K562 (cell line): Measurements from ENCODE around the gene MAGI1. TPM values are rescaled to one million over a fixed set of nuclear protein-coding genes. Genes with fewer than 3 reads are reported as not detected.
A peak's percentile ranks its signal among the peaks of the same experiment; 100 is the strongest.

Experiments
- ATAC-seq: fragments of 200-7000 bp; cut with Tn5 transposase; 3 replicates; pipeline ENCODE4 v1.9.1; 2020; ENCODE audit warnings: moderate library complexity
- BruUV-seq: library from RNA; stranded (reverse); fragments of 400-500 nt; replicated peaks from 2 replicates; lab custom pipeline; 2021; lab: Mats Ljungman, UMichigan
- CTCF ChIA-PET: fragments of 300-600 bp; formaldehyde crosslinking; extraction: SDS; loops from one replicate; lab custom pipeline; 2021; ENCODE audit warnings: low intra/inter-chr PET ratio; lab: Yijun Ruan, JAX
- POLR2A ChIA-PET: fragments of 300-600, 350-650 bp; sonication (Branson Sonifier 250); formaldehyde crosslinking; extraction: SDS; loops from one replicate; lab custom pipeline; 2021; ENCODE audit warnings: antibody characterized with exemption, inconsistent platforms; lab: Yijun Ruan, JAX
- DNase-seq, 4 experiments: peaks; one replicate each; pipeline versions ENCODE4 v3.0.0 to v3.0.0-alpha.2; 2011 to 2018; ENCODE audit warnings: low spot score in 3 of 4, mixed read lengths in 3 of 4; ENCODE audit errors: extremely low read depth in 1 of 4
- FAIRE-seq: peaks from 2 replicates; lab custom pipeline; 2011; peaks lifted over from hg19 to GRCh38; lab: Jason Lieb, UNC
- H2AFZ ChIP-seq: 2 replicates; pipeline ENCODE4 v1.6.0; 2011; ENCODE audit warnings: low read depth, low read length, control low read depth, inconsistent platforms
- H3K27ac ChIP-seq: fragments of 200-600 bp; 3 replicates; pipeline ENCODE4 v1.8.0; 2011; ENCODE audit warnings: low read depth, mild to moderate bottlenecking, control low read depth, inconsistent platforms, low read length, moderate library complexity, mixed read lengths; ENCODE audit errors: extremely low read depth
- H3K27me3 ChIP-seq, 2 experiments: fragments of 300-600 bp in 1 of 2; 2 replicates in 1 of 2; 3 replicates in 1 of 2; pipeline versions ENCODE4 v1.6.0 to v1.8.0; 2011; ENCODE audit warnings: inconsistent platforms in 2 of 2, low read length in 2 of 2, mild to moderate bottlenecking in 1 of 2, mixed read lengths in 1 of 2, moderate library complexity in 1 of 2; ENCODE audit not compliant: control insufficient read depth in 2 of 2, insufficient read depth in 2 of 2
- H3K36me3 ChIP-seq: fragments of 300-600 bp; 3 replicates; pipeline ENCODE4 v1.8.0; 2011; ENCODE audit warnings: mild to moderate bottlenecking, low read length, inconsistent platforms; ENCODE audit not compliant: control insufficient read depth, insufficient read depth
- H3K4me1 ChIP-seq, 2 experiments: fragments of 200-600 bp in 1 of 2; replicated peaks in 1 of 2; 2 replicates in 1 of 2; 3 replicates in 1 of 2; pipeline versions ENCODE4 v1.5.1 to v1.8.0; 2011; ENCODE audit warnings: inconsistent platforms in 2 of 2, low read length in 2 of 2, mild to moderate bottlenecking in 1 of 2, mixed read lengths in 1 of 2, moderate library complexity in 1 of 2; ENCODE audit not compliant: control insufficient read depth in 2 of 2, insufficient read depth in 2 of 2
- H3K4me2 ChIP-seq: 2 replicates; pipeline ENCODE4 v1.6.1; 2011; ENCODE audit warnings: low read length, control low read depth, inconsistent platforms, mixed read lengths; ENCODE audit not compliant: insufficient read depth
- H3K4me3 ChIP-seq: fragments of 200-600 bp; sonication (generic), shearing (Covaris generic); 2 replicates; pipeline ENCODE4 v1.5.1; 2016; ENCODE audit warnings: control low read depth, inconsistent platforms
- H3K79me2 ChIP-seq: fragments of 200-600 bp; 3 replicates; pipeline ENCODE4 v1.8.0; 2011; ENCODE audit warnings: low read length, inconsistent platforms; ENCODE audit not compliant: control insufficient read depth, insufficient read depth
- H3K9ac ChIP-seq, 2 experiments: 2 replicates each; pipeline versions ENCODE4 v1.6.0 to v1.6.1; 2011; ENCODE audit warnings: low read depth in 2 of 2, low read length in 2 of 2, control low read depth in 1 of 2, inconsistent platforms in 1 of 2, mild to moderate bottlenecking in 1 of 2, mixed read lengths in 1 of 2; ENCODE audit not compliant: insufficient read depth in 1 of 2
- H3K9me1 ChIP-seq: one replicate; pipeline ENCODE4 v1.6.0; 2011; ENCODE audit warnings: inconsistent platforms, mild to moderate bottlenecking, low read length, moderate library complexity; ENCODE audit not compliant: control insufficient read depth, insufficient read depth
- H3K9me3 ChIP-seq: replicated peaks from 2 replicates; pipeline ENCODE4 v1.5.1; 2011; ENCODE audit warnings: low read depth, low read length, inconsistent platforms; ENCODE audit not compliant: control insufficient read depth, insufficient read depth
- H4K20me1 ChIP-seq: replicated peaks from 2 replicates; pipeline ENCODE4 v1.6.1; 2011; ENCODE audit warnings: low read length, inconsistent platforms, mixed read lengths; ENCODE audit not compliant: control insufficient read depth, insufficient read depth
- SREBF1 ChIP-seq: fragments of 150-350 bp; IDR thresholded peaks from 2 replicates; pipeline ENCODE4 v1.6.1; 2014; ENCODE audit warnings: antibody characterized with exemption, low read depth, low read length, borderline replicate concordance
- ZNF165 ChIP-seq: fragments of 250-450 bp; sonication (Bioruptor Pico); IDR thresholded peaks from 2 replicates; pipeline ENCODE4 v1.4.0; 2020; ENCODE audit warnings: borderline replicate concordance
- WGBS: fragments of 100-300 bp; shearing (Covaris generic); methylation state at CpG from one replicate; pipeline ENCODE4 v1.1.6; 2016; ENCODE audit warnings: low coverage, mixed read lengths; ENCODE audit not compliant: insufficient coverage; ENCODE audit errors: missing lambda C conversion rate; 5-methylcytosine and 5-hydroxymethylcytosine counted together
- in situ Hi-C: fragments of 300-500 bp; cut with MboI; formaldehyde crosslinking; loops from 4 replicates; pipeline ENCODE4 v1.15.0; 2018; ENCODE audit warnings: inconsistent platforms, mixed read lengths
- intact Hi-C: fragments of 100-400 bp; cut with micrococcal nuclease; formaldehyde crosslinking; loops from 2 replicates; pipeline ENCODE4 v1.14.2; 2022
- polyA plus RNA-seq, 8 experiments: library from polyadenylated mRNA; depleted of rRNA in 4 of 8; stranded (reverse) in 5 of 8; unstranded in 3 of 8; fragments of >200 nt; fragmentation: Nextera tagmentation in 2 of 8; fragmentation: Illumina TruSeq in 1 of 8; extraction: Ambion mirVana in 2 of 8; extraction: Trizol in 1 of 8; gene quantifications; 2 replicates each; pipeline versions ENCODE4 v1.2.1 to v1.2.3, GENCODE V29; 2011 to 2014; ENCODE audit warnings: inconsistent platforms in 1 of 8, missing spikeins in 1 of 8
- total RNA-seq, 7 experiments: library from RNA; depleted of rRNA in 6 of 7; stranded (reverse); fragments of >200 nt in 6 of 7; fragmentation: Illumina TruSeq in 2 of 7; extraction: Trizol in 2 of 7; gene quantifications; 2 replicates each; pipeline versions ENCODE4 v1.2.1 to v1.2.3, GENCODE V29; 2011 to 2021; ENCODE audit warnings: low replicate concordance in 1 of 7
- TF ChIP-seq, protein P1 (sequence below), 2 experiments: fragments of 450-650 bp in 1 of 2; sonication (generic) in 1 of 2; formaldehyde crosslinking in 1 of 2; IDR thresholded peaks in 1 of 2; conservative IDR thresholded peaks in 1 of 2; 2 replicates each; pipeline versions ENCODE4 v1.6.1 to v1.8.1; 2016 to 2023; ENCODE audit warnings: mild to moderate bottlenecking in 2 of 2, moderate library complexity in 2 of 2, inconsistent platforms in 1 of 2, missing genetic modification reagents in 1 of 2

MAGI1 gene
- total and polyA plus RNA-seq, 9 of the 15 experiments (the other 6 are each of a cell fraction or from before 2014, with no cell fraction given): 7.8 to 59.4 (median 43.2) TPM

DNA sequence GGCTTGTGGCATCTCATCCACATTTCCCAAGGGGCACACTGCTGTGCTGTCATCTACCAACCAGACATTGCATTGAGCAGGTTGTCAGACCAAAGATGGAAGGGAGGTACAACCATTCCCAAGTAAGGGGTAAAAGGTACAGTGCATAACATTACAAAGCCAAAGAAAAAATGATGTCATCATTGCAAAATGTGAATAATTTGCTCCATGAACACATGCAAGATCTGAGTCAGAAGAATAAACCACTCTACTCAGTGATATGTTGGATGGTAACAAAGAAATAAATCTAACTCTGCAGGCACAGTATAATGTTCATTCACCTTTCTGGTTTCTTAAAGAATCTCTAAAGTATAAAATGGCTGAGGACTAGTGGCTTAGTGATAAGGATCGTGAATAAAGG is 202.7 kb downstream of the MAGI1 start:
- H2AFZ ChIP-seq: no peak overlapping the region
- FAIRE-seq (no peak), ATAC-seq (no peak), DNase-seq (no peak)
- no peaks in the 10 kb centered on the region for H3K27me3 ChIP-seq
- no peak overlapping the region for H3K9ac ChIP-seq
- intact Hi-C loops: no loop called here
- H3K4me2 ChIP-seq: no peak overlapping the region
- no peak overlapping the region for H3K4me3 ChIP-seq
- ChIA-PET POLR2A (no interaction called here), CTCF (no interaction called here)
- WGBS: 0% methylated on average over 1 of the region's 1 CpG
- H3K27ac ChIP-seq: no peak overlapping the region
- H4K20me1 ChIP-seq: no peaks in the 10 kb centered on the region
- in situ Hi-C loops: no loop called here
- H3K79me2 ChIP-seq: no peaks in the 10 kb centered on the region
- no peaks in the 10 kb centered on the region for H3K4me1 ChIP-seq
- H3K36me3 ChIP-seq: no peaks in the 10 kb centered on the region
- TF ChIP-seq ZNF165 (CRISPR knock-in tag) (no peak), SREBF1 (no peak)
- TF ChIP-seq, protein P1, sequence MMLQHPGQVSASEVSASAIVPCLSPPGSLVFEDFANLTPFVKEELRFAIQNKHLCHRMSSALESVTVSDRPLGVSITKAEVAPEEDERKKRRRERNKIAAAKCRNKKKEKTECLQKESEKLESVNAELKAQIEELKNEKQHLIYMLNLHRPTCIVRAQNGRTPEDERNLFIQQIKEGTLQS (IDR thresholded peaks at IDR 0.05): peak; percentile 42; the same call in 1 of the 2 replicates
- TF ChIP-seq, protein P1 (CRISPR knock-in tag; conservative IDR thresholded peaks at IDR 0.05): no peak
- no peaks in the 10 kb centered on the region for H3K9me1 ChIP-seq
- no peaks in the 10 kb centered on the region for H3K9me3 ChIP-seq
- BruUV-seq: no TSS peak
